GM12878 (cell line): ENCODE data around the gene OPCML. TPM values are rescaled to one million over a fixed set of nuclear protein-coding genes. Genes with fewer than 3 reads are reported as not detected.
"Not testable (repeated sequence)": the region's sequence is repeated elsewhere in the genome, so short reads cannot be mapped to it uniquely, and the experiment has no call there.

Experiments
- ATAC-seq: fragments of 200-7000 bp; cut with Tn5 transposase; 3 replicates; pipeline ENCODE4 v1.9.1; 2020; ENCODE audit warnings: mild to moderate bottlenecking, moderate library complexity
- BruUV-seq: library from RNA; stranded (reverse); fragments of 400-500 nt; replicated peaks from 2 replicates; lab custom pipeline; 2021; lab: Mats Ljungman, UMichigan
- CTCF ChIA-PET: fragments of 300-600 bp; sonication (Branson Sonifier 250); formaldehyde crosslinking; extraction: SDS; loops from one replicate; lab custom pipeline; 2021; ENCODE audit warnings: inconsistent platforms; lab: Yijun Ruan, JAX
- POLR2A ChIA-PET: fragments of 350-600 bp; formaldehyde crosslinking; extraction: SDS; loops from one replicate; lab custom pipeline; 2021; ENCODE audit warnings: inconsistent platforms; lab: Charles Lee
- RAD21 ChIA-PET: fragments of 300-600 bp; sonication (Branson Sonifier 250); formaldehyde crosslinking; loops from one replicate; lab custom pipeline; 2023; ENCODE audit warnings: antibody characterized with exemption; ENCODE audit not compliant: unreplicated experiment; lab: Charles Lee
- SMC1A ChIA-PET: fragments of 300-600 bp; sonication (Branson Sonifier 250); formaldehyde crosslinking; loops from one replicate; lab custom pipeline; 2023; ENCODE audit not compliant: unreplicated experiment, uncharacterized antibody; lab: Charles Lee
- DNase-seq: peaks from one replicate; pipeline ENCODE4 v3.0.0-alpha.2; 2011; ENCODE audit warnings: low read depth, low spot score
- FAIRE-seq: peaks from 3 replicates; lab custom pipeline; 2011; peaks lifted over from hg19 to GRCh38; lab: Jason Lieb, UNC
- H2AFZ ChIP-seq: 2 replicates; pipeline ENCODE4 v1.6.0; 2011; ENCODE audit warnings: low read depth, low read length, control low read depth; ENCODE audit not compliant: control insufficient read depth
- H3K27ac ChIP-seq: 2 replicates; pipeline ENCODE4 v1.5.1; 2011; ENCODE audit warnings: control low read depth; ENCODE audit not compliant: control insufficient read depth, insufficient read depth
- H3K27me3 ChIP-seq, 2 experiments: replicated peaks in 1 of 2; 2 replicates each; pipeline versions ENCODE4 v1.6.0 to v1.6.1; 2011; ENCODE audit warnings: low read length in 1 of 2; ENCODE audit not compliant: control insufficient read depth in 2 of 2, insufficient read depth in 2 of 2
- H3K36me3 ChIP-seq, 2 experiments: 2 replicates each; pipeline ENCODE4 v1.5.1; 2011; ENCODE audit warnings: low read length in 1 of 2; ENCODE audit not compliant: control insufficient read depth in 2 of 2, insufficient read depth in 2 of 2
- H3K4me1 ChIP-seq: 2 replicates; pipeline ENCODE4 v1.6.1; 2011; ENCODE audit warnings: mild to moderate bottlenecking, low read length, moderate library complexity, mixed read lengths; ENCODE audit not compliant: control insufficient read depth, insufficient read depth
- H3K4me2 ChIP-seq: 2 replicates; pipeline ENCODE4 v1.6.0; 2011; ENCODE audit warnings: control low read depth; ENCODE audit not compliant: control insufficient read depth, insufficient read depth
- H3K4me3 ChIP-seq: fragments of 200-600 bp; sonication (generic); 2 replicates; pipeline ENCODE4 v1.5.1; 2016
- H3K79me2 ChIP-seq: 2 replicates; pipeline ENCODE4 v1.6.0; 2011; ENCODE audit warnings: low read length; ENCODE audit not compliant: control insufficient read depth, insufficient read depth
- H3K9ac ChIP-seq: 2 replicates; pipeline ENCODE4 v1.8.0; 2011; ENCODE audit warnings: low read length, control low read depth, mixed read lengths; ENCODE audit not compliant: control insufficient read depth, insufficient read depth
- H3K9me3 ChIP-seq: replicated peaks from 3 replicates; pipeline ENCODE4 v1.5.1; 2011; ENCODE audit warnings: mild to moderate bottlenecking, low read length; ENCODE audit not compliant: control insufficient read depth, insufficient read depth
- H4K20me1 ChIP-seq: 2 replicates; pipeline ENCODE4 v1.6.0; 2011; ENCODE audit not compliant: control insufficient read depth, insufficient read depth
- CBX5 ChIP-seq: sonication (generic); IDR thresholded peaks from 2 replicates; pipeline ENCODE4 v1.6.1; 2016; ENCODE audit warnings: low read depth, moderate library complexity, mild to moderate bottlenecking, inconsistent platforms
- CHD2 ChIP-seq: IDR thresholded peaks from 2 replicates; pipeline ENCODE4 v1.6.1; 2011; ENCODE audit warnings: low read depth, low read length, improper control_type of control experiment, borderline replicate concordance
- FOXM1 ChIP-seq: IDR thresholded peaks from 2 replicates; pipeline ENCODE4 v1.6.1; 2012; ENCODE audit warnings: low read depth, mild to moderate bottlenecking, inconsistent platforms, low read length, moderate library complexity
- GATAD2B ChIP-seq: fragments of 450-650 bp; conservative IDR thresholded peaks from 2 replicates; pipeline ENCODE4 v1.6.1; 2017; ENCODE audit warnings: low read depth, mild to moderate bottlenecking, moderate library complexity
- IKZF2 ChIP-seq, 2 experiments: fragments of 450-650 bp; IDR thresholded peaks; 2 replicates each; pipeline ENCODE4 v1.6.1; 2017; ENCODE audit warnings: mild to moderate bottlenecking in 2 of 2, moderate library complexity in 2 of 2
- KAT2A ChIP-seq: conservative IDR thresholded peaks from 2 replicates; pipeline ENCODE4 v1.6.1; 2011; ENCODE audit warnings: low read depth, low read length; ENCODE audit not compliant: control insufficient read depth
- MEF2A ChIP-seq: IDR thresholded peaks from 2 replicates; pipeline ENCODE4 v1.6.1; 2011; ENCODE audit warnings: low read depth, mild to moderate bottlenecking, low read length, moderate library complexity; ENCODE audit not compliant: insufficient read depth
- MTA2 ChIP-seq: fragments of 450-650 bp; IDR thresholded peaks from 2 replicates; pipeline ENCODE4 v1.6.1; 2016; ENCODE audit warnings: low read depth, mild to moderate bottlenecking, moderate library complexity
- MTA3 ChIP-seq: IDR thresholded peaks from 2 replicates; pipeline ENCODE4 v1.6.1; 2012; ENCODE audit warnings: low read length, inconsistent platforms, borderline replicate concordance
- TARDBP ChIP-seq: IDR thresholded peaks from 2 replicates; pipeline ENCODE4 v1.6.1; 2016; ENCODE audit warnings: borderline replicate concordance
- YBX1 ChIP-seq: fragments of 450-650 bp; IDR thresholded peaks from 2 replicates; pipeline ENCODE4 v1.6.1; 2016; ENCODE audit warnings: antibody characterized with exemption
- ZNF24 ChIP-seq: fragments of 450-650 bp; IDR thresholded peaks from 2 replicates; pipeline ENCODE4 v1.6.1; 2017; ENCODE audit warnings: antibody characterized with exemption, mild to moderate bottlenecking
- ZSCAN29 ChIP-seq: fragments of 450-650 bp; IDR thresholded peaks from 2 replicates; pipeline ENCODE4 v1.6.1; 2017; ENCODE audit warnings: mild to moderate bottlenecking, moderate library complexity
- WGBS: methylation state at CpG from one replicate; pipeline ENCODE4 v1.1.6; 2016; ENCODE audit warnings: low lambda C conversion rate; ENCODE audit not compliant: insufficient replicate concordance, insufficient coverage; ENCODE audit errors: missing lambda C conversion rate; 5-methylcytosine and 5-hydroxymethylcytosine counted together
- in situ Hi-C: fragments of 300-500 bp; cut with MboI; formaldehyde crosslinking; loops from 9 replicates; pipeline ENCODE4 v1.14.3; 2018; ENCODE audit warnings: mixed read lengths
- intact Hi-C: fragments of 100-400 bp; cut with micrococcal nuclease; formaldehyde crosslinking; loops from one replicate; pipeline ENCODE4 v1.14.2; 2022; ENCODE audit not compliant: unreplicated experiment
- polyA plus RNA-seq, 11 experiments: library from polyadenylated mRNA; depleted of rRNA in 4 of 11; unstranded in 6 of 11; stranded (reverse) in 5 of 11; fragments of >200 nt; fragmentation: Nextera tagmentation in 4 of 11; fragmentation: Illumina TruSeq in 1 of 11; extraction: Ambion mirVana in 4 of 11; extraction: Trizol in 1 of 11; gene quantifications; 1 replicate in 1 of 11; 2 replicates in 10 of 11; pipeline versions ENCODE4 v1.2.1 to v1.2.3, GENCODE V29; 2011 to 2016; ENCODE audit warnings: inconsistent platforms in 2 of 11, missing spikeins in 2 of 11, low read depth in 1 of 11
- total RNA-seq, 4 experiments: library from RNA; depleted of rRNA in 3 of 4; stranded (reverse); fragments of >200 nt in 3 of 4; fragmentation: Illumina TruSeq in 1 of 4; extraction: Trizol in 1 of 4; gene quantifications; 2 replicates each; pipeline versions ENCODE4 v1.2.1 to v1.2.3, GENCODE V29; 2013 to 2021
- TF ChIP-seq, protein P1 (sequence below): fragments of 450-650 bp; IDR thresholded peaks from 2 replicates; pipeline ENCODE4 v1.6.1; 2016; ENCODE audit warnings: mild to moderate bottlenecking
- TF ChIP-seq, protein P2 (sequence below): fragments of 450-650 bp; IDR thresholded peaks from 2 replicates; pipeline ENCODE4 v1.6.1; 2017; ENCODE audit warnings: borderline replicate concordance
- TF ChIP-seq, protein P3 (sequence below): fragments of 450-650 bp; IDR thresholded peaks from 2 replicates; pipeline ENCODE4 v1.6.1; 2016; ENCODE audit warnings: mild to moderate bottlenecking

Gene OPCML
- total and polyA plus RNA-seq, 10 of the 15 experiments (the other 5 are each of a cell fraction or from before 2014, with no cell fraction given) = 0.84 TPM; not detected in 9

DNA sequence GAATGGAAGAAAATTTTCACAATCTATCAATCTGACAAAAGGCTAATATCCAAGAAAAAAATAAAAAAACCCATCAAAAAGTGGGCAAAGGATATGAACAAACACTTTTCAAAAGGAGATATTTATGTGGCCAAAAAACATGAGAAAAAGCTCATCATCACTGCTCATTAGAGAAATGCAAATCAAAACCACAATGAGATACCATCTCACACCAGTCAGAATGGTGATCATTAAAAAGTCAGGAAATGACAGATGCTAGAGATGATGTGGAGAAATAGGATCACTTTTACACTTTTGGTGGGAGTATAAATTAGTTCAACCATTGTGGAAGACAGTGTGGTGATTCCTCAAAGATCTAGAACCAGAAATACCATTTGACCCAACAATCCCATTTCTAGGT lies 1162.2 kb downstream of the OPCML start:
- H3K9me3 ChIP-seq, POLR2A ChIA-PET, intact Hi-C loops, H3K9ac ChIP-seq, ATAC-seq, H4K20me1 ChIP-seq, H3K36me3 ChIP-seq, H3K27me3 ChIP-seq, BruUV-seq, FAIRE-seq, in situ Hi-C loops, RAD21 ChIA-PET, SMC1A ChIA-PET, H3K79me2 ChIP-seq, H3K4me1 ChIP-seq, H3K27ac ChIP-seq, H2AFZ ChIP-seq, CTCF ChIA-PET, H3K4me2 ChIP-seq, DNase-seq, H3K4me3 ChIP-seq: not testable (repeated sequence)
- TF ChIP-seq MTA2 = peak; percentile 90
- 0 out of 4 replicates have a peak, but pooled peaks of 1 of the 2 experiments have one; percentile 10 for TF ChIP-seq IKZF2 (IDR thresholded peaks at IDR 0.05)

DNA sequence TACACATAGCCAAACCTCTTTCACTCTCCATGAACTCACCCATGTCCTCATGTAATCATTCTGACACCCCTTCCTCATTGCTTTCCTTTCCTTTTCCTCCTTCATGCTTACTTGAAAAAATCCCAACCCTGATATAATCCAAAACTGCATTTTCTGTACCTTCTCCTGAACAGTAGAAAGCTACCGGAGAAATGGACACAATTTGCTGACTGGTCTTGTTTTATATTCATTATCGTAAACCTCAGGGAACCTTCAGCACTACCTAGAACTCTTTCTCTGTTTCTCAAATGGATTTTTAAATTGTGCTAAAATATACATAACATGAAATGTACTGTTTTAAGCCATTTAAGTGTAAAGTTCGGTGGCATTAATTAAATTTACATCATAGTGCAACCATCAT lies 1165.0 kb downstream of the OPCML start:
- WGBS = 30% methylated on average over 3 of the region's 3 CpGs
- Histone ChIP-seq H3K27me3 (no peaks in the 10 kb centered on the region), H3K4me1 (no peaks in the 10 kb centered on the region), H3K4me2 (no peak overlapping the region), H2AFZ (no peak overlapping the region), H3K36me3 (no peaks in the 10 kb centered on the region), H4K20me1 (no peaks in the 10 kb centered on the region), H3K4me3 (no peak overlapping the region), H3K9me3 (no peaks in the 10 kb centered on the region; the same call in 1 of the 3 replicates), H3K79me2 (no peaks in the 10 kb centered on the region), H3K27ac (no peak overlapping the region), H3K9ac (no peak overlapping the region)
- in situ Hi-C loops = no loop called here
- ChIA-PET SMC1A (interaction anchor here (0.8 to 1.2 kb wide), 2 partner anchors 27 to 498 kb away, joined by 3 to 4 read pairs; no protein-coding TSS in a partner anchor), CTCF (interaction anchor here (1.3 kb wide), 2 partner anchors 25 to 59 kb away, joined by 3 read pairs; no protein-coding TSS in a partner anchor), RAD21 (no interaction called here), POLR2A (no interaction called here)
- no peak for DNase-seq
- intact Hi-C loops = no loop called here
- BruUV-seq = no TSS peak
- no peak for ATAC-seq
- TF ChIP-seq MEF2A (no peak), ZNF24 (no peak), CBX5 (no peak), CHD2 (no peak), KAT2A (no peak), MTA3 (no peak), ZSCAN29 (no peak), GATAD2B (no peak), YBX1 (no peak), TARDBP (no peak), FOXM1 (no peak)
- TF ChIP-seq, protein P1, sequence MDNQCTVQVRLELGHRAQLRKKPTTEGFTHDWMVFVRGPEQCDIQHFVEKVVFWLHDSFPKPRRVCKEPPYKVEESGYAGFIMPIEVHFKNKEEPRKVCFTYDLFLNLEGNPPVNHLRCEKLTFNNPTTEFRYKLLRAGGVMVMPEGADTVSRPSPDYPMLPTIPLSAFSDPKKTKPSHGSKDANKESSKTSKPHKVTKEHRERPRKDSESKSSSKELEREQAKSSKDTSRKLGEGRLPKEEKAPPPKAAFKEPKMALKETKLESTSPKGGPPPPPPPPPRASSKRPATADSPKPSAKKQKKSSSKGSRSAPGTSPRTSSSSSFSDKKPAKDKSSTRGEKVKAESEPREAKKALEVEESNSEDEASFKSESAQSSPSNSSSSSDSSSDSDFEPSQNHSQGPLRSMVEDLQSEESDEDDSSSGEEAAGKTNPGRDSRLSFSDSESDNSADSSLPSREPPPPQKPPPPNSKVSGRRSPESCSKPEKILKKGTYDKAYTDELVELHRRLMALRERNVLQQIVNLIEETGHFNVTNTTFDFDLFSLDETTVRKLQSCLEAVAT = no peak
- TF ChIP-seq, protein P2, sequence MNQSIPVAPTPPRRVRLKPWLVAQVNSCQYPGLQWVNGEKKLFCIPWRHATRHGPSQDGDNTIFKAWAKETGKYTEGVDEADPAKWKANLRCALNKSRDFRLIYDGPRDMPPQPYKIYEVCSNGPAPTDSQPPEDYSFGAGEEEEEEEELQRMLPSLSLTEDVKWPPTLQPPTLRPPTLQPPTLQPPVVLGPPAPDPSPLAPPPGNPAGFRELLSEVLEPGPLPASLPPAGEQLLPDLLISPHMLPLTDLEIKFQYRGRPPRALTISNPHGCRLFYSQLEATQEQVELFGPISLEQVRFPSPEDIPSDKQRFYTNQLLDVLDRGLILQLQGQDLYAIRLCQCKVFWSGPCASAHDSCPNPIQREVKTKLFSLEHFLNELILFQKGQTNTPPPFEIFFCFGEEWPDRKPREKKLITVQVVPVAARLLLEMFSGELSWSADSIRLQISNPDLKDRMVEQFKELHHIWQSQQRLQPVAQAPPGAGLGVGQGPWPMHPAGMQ = no peak
- TF ChIP-seq, protein P3, sequence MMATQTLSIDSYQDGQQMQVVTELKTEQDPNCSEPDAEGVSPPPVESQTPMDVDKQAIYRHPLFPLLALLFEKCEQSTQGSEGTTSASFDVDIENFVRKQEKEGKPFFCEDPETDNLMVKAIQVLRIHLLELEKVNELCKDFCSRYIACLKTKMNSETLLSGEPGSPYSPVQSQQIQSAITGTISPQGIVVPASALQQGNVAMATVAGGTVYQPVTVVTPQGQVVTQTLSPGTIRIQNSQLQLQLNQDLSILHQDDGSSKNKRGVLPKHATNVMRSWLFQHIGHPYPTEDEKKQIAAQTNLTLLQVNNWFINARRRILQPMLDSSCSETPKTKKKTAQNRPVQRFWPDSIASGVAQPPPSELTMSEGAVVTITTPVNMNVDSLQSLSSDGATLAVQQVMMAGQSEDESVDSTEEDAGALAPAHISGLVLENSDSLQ = no peak
- no peak for FAIRE-seq
